HEK293T (cell line): ENCODE results near the gene DNPH1.

Source experiments
- CTCF ChIA-PET: fragments of 350-600 bp; formaldehyde crosslinking; extraction: SDS; loops from one replicate; lab custom pipeline; 2021; ENCODE audit warnings: antibody characterized with exemption, inconsistent platforms; lab: Yijun Ruan, JAX
- POLR2A ChIA-PET: fragments of 350-600 bp; formaldehyde crosslinking; extraction: SDS; loops from one replicate; lab custom pipeline; 2020; ENCODE audit warnings: antibody characterized with exemption, inconsistent platforms; lab: Yijun Ruan, JAX
- DNase-seq: peaks from one replicate; pipeline ENCODE4 v3.0.0; 2012; ENCODE audit warnings: mixed read lengths; ENCODE audit errors: extremely low spot score
- ARNT ChIP-seq: fragments of 450-650 bp; IDR thresholded peaks from 2 replicates; pipeline ENCODE4 v1.6.1; 2017; ENCODE audit warnings: mild to moderate bottlenecking
- BHLHE40 ChIP-seq: fragments of 450-650 bp; IDR thresholded peaks from 2 replicates; pipeline ENCODE4 v1.6.1; 2016; ENCODE audit warnings: mild to moderate bottlenecking, moderate library complexity, borderline replicate concordance
- CTBP1 ChIP-seq: fragments of 450-650 bp; IDR thresholded peaks from 2 replicates; pipeline ENCODE4 v1.6.1; 2016; ENCODE audit warnings: borderline replicate concordance
- ELF4 ChIP-seq: fragments of 450-650 bp; IDR thresholded peaks from 2 replicates; pipeline ENCODE4 v1.6.1; 2017; ENCODE audit warnings: antibody characterized with exemption
- FOXA1 ChIP-seq: fragments of 450-650 bp; IDR thresholded peaks from 2 replicates; pipeline ENCODE4 v1.6.1; 2016; ENCODE audit warnings: mild to moderate bottlenecking
- FOXK2 ChIP-seq: fragments of 450-650 bp; IDR thresholded peaks from 2 replicates; pipeline ENCODE4 v1.6.1; 2016; ENCODE audit warnings: mild to moderate bottlenecking
- FOXM1 ChIP-seq: fragments of 450-650 bp; IDR thresholded peaks from 2 replicates; pipeline ENCODE4 v1.6.1; 2017; ENCODE audit warnings: mild to moderate bottlenecking, borderline replicate concordance
- HDGF ChIP-seq: fragments of 450-650 bp; IDR thresholded peaks from 2 replicates; pipeline ENCODE4 v1.6.1; 2017; ENCODE audit warnings: antibody characterized with exemption, borderline replicate concordance
- L3MBTL2 ChIP-seq: fragments of 450-650 bp; conservative IDR thresholded peaks from 2 replicates; pipeline ENCODE4 v1.6.1; 2016; ENCODE audit warnings: mild to moderate bottlenecking
- LEF1 ChIP-seq: fragments of 450-650 bp; IDR thresholded peaks from 2 replicates; pipeline ENCODE4 v1.6.1; 2017; ENCODE audit warnings: mild to moderate bottlenecking, borderline replicate concordance
- NFRKB ChIP-seq: fragments of 450-650 bp; IDR thresholded peaks from 2 replicates; pipeline ENCODE4 v1.6.1; 2016; ENCODE audit warnings: mild to moderate bottlenecking, moderate library complexity
- SP1 ChIP-seq: fragments of 450-650 bp; IDR thresholded peaks from 2 replicates; pipeline ENCODE4 v1.6.1; 2017
- SUZ12 ChIP-seq: fragments of 450-650 bp; IDR thresholded peaks from 2 replicates; pipeline ENCODE4 v1.6.1; 2016; ENCODE audit warnings: mild to moderate bottlenecking
- TARDBP ChIP-seq: fragments of 450-650 bp; IDR thresholded peaks from 2 replicates; pipeline ENCODE4 v1.6.1; 2016
- ZNF384 ChIP-seq: fragments of 450-650 bp; IDR thresholded peaks from 2 replicates; pipeline ENCODE4 v1.6.1; 2016
- TF ChIP-seq, protein P1 (sequence below): fragments of 450-650 bp; IDR thresholded peaks from 2 replicates; pipeline ENCODE4 v1.6.1; 2016

The DNPH1 gene

DNA sequence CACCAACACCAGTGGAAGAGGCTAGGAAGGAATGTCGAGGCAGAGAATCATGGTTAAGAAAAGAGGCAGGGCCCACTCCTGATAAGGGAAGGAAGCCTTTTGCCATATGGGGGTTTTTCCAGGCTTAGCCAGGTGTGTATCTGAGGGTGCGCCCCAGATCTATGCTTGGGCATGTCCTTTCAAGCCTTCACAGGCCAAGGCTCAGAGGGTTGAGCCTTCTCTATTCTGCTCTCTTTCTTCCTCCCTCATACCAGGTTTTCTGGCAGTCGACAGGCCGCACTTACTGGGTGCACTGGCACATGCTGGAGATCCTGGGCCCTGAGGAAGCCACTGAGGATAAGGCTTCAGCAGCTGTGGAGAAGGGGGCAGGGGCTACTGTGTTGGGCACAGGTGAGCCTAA, 42.6 kb downstream of the DNPH1 start:
- no peak for DNase-seq
- ChIA-PET POLR2A (interaction anchor here (1.2 kb wide), 1 partner anchor 258 kb away, joined by 3 read pairs; the partner anchor contains the start of gene CNPY3), CTCF (no interaction called here)
- TF ChIP-seq ARNT: no peak
- TF ChIP-seq ZNF384: no peak
- TF ChIP-seq SUZ12: no peak
- no peak for TF ChIP-seq NFRKB
- TF ChIP-seq LEF1: no peak
- no peak for TF ChIP-seq CTBP1
- no peak for TF ChIP-seq FOXM1
- no peak for TF ChIP-seq L3MBTL2
- TF ChIP-seq BHLHE40: no peak
- no peak for TF ChIP-seq TARDBP
- TF ChIP-seq ELF4: no peak
- no peak for TF ChIP-seq FOXK2
- TF ChIP-seq HDGF: no peak
- TF ChIP-seq, protein P1, sequence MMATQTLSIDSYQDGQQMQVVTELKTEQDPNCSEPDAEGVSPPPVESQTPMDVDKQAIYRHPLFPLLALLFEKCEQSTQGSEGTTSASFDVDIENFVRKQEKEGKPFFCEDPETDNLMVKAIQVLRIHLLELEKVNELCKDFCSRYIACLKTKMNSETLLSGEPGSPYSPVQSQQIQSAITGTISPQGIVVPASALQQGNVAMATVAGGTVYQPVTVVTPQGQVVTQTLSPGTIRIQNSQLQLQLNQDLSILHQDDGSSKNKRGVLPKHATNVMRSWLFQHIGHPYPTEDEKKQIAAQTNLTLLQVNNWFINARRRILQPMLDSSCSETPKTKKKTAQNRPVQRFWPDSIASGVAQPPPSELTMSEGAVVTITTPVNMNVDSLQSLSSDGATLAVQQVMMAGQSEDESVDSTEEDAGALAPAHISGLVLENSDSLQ: no peak
- no peak for TF ChIP-seq FOXA1
- no peak for TF ChIP-seq SP1

DNA sequence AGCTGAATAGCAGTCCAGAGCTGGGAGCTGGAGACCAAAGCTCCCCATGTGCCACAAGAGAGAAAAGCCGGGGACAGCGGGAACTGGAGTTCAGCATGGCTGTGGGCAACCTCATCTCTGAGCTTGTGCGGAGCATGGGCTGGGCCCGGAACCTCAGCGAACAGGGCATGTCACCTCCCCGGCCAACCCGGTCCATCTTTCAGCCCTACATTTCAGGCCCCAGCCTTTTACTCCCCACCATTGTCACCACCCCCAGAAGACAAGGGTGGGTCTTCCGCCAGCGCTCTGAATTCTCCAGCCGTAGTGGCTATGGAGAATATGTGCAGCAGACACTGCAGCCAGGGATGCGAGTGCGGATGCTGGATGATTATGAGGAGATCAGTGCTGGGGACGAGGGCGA, 43.3 kb downstream of the DNPH1 start:
- DNase-seq: no peak
- ChIA-PET CTCF (no interaction called here), POLR2A (interaction anchor here (0.7 kb wide), 1 partner anchor 172 kb away, joined by 3 read pairs; the partner anchor contains the start of gene KLHDC3)
- TF ChIP-seq ARNT (no peak), L3MBTL2 (no peak), SUZ12 (no peak), ZNF384 (no peak), TARDBP (no peak), ELF4 (no peak), CTBP1 (no peak), SP1 (no peak), LEF1 (no peak), NFRKB (no peak)
- TF ChIP-seq, protein P1: no peak

DNA sequence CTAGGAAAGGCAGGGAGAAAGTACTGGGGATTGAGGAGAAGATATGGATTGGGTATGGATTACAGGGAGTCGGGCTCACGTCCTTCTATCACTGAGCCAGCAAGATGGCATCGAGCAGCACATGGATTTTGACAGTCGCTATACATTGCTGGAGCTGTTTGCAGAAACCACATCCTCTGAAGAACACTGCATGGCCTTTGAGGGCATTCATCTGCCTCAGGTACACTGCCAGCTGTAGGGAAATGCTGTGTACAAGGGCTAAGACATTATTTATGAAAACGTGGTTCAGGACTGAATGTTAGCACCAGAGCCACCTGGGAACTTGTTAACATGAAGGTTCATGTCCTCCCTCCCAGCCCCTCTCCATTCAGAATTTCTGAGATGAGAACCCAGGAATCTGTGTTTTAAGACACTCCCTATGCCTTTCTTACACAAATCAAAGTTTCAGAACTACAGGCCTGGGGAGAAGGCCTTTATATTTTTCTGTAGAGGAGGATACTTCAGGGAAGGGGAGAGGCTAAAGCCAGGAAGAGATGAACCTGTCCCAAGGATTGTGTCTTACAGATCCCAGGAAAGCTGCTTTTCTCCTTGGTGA, 43.8 kb downstream of the DNPH1 start:
- CTCF ChIA-PET: no interaction called here
- POLR2A ChIA-PET: interaction anchor here (0.7 to 1.3 kb wide), 2 partner anchors 14 to 171 kb away, joined by 3 read pairs; partner anchors contain the start of gene KLHDC3
- DNase-seq: no peak
- no peak for TF ChIP-seq SP1

DNA sequence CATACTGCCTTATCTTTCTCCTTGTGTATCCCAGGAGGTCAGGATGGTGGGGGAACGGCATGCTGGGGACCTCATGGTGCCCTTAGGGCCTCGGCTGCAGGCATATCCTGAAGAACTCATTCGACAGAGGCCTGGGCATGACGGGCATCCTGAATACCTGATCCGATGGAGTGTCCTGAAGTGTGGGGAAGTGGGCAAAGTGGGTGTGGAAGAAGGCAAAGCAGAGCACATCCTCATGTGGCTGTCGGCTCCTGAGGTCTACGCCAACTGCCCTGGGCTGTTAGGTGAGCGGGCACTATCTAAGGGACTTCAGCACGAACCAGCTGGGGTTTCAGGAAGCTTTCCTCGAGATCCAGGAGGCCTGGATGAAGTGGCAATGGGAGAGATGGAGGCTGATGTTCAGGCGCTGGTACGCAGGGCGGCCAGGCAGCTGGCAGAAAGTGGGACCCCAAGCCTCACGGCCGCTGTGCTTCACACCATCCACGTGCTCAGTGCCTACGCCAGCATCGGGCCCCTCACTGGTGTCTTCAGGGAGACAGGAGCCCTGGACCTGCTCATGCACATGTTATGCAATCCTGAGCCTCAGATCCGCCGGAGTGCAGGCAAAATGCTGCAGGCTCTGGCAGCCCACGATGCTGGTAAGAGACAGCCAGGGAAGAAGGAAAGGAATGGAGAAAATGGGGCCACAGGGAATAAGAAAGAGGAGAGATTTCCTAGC, 44.9 kb downstream of the DNPH1 start:
- DNase-seq: no peak
- ChIA-PET POLR2A (interaction anchor here (1.3 kb wide), 1 partner anchor 13 kb away, joined by 3 read pairs; no protein-coding TSS in a partner anchor), CTCF (no interaction called here)
- TF ChIP-seq, protein P1: no peak
- TF ChIP-seq ELF4 (no peak), SP1 (no peak), SUZ12 (no peak), HDGF (no peak), NFRKB (no peak), TARDBP (no peak), BHLHE40 (no peak), FOXA1 (no peak), L3MBTL2 (no peak), ZNF384 (no peak), CTBP1 (no peak)

DNA sequence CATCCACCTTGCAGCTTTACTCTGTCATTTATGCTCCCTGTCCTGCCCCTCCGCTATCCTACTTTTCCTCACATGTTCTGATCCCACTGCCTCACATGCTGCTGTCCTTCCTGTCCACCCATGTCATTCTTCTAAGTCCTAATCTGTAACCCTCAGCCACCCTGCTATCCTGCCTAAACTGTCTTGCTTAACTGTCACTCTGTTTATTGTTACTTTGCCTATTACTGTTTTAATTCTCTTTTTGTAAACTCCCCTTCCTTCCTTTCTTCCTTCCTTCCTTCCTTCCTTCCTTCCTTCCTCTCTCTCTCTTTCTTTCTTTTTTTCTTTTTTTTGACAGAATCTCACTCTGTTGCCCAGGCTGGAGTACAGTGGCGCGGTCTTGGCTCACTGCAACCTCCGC, 45.8 kb downstream of the DNPH1 start:
- no peak for DNase-seq
- CTCF ChIA-PET: no interaction called here
- POLR2A ChIA-PET: interaction anchor here (1.8 kb wide), 1 partner anchor 63 kb away, joined by 10 read pairs; no protein-coding TSS in a partner anchor

More for the DNA sequence above, 45.8 kb downstream of the DNPH1 start:
- no peak for TF ChIP-seq ELF4
- no peak for TF ChIP-seq ARNT
- TF ChIP-seq BHLHE40: no peak
- TF ChIP-seq, protein P1: no peak
- TF ChIP-seq FOXK2: no peak
- no peak for TF ChIP-seq TARDBP
- TF ChIP-seq LEF1: no peak
- no peak for TF ChIP-seq NFRKB
- TF ChIP-seq HDGF: no peak
- no peak for TF ChIP-seq L3MBTL2
- no peak for TF ChIP-seq ZNF384
